ENCODE results near the gene ADAD2.
"Not testable (repeated sequence)": the region's sequence is repeated elsewhere in the genome, so short reads cannot be mapped to it uniquely, and the experiment has no call there.

The ADAD2 gene

GRCh38 chr16:84194018-84194417, 3.1 kb downstream of the ADAD2 start:
- Histone ChIP-seq H3K4me3 (no peak overlapping the region), H3K27ac (no peak overlapping the region)

- H3K4me3 ChIP-seq, result no peak overlapping the region
- H3K27ac ChIP-seq, result peak overlapping the region in 1 of 21 experiments; percentile 89
Measured at GRCh38 chr16:84194470-84195200, 3.7 kb downstream of the ADAD2 start.

GRCh38 chr16:84195201-84196093, 4.5 kb downstream of the ADAD2 start:
- Histone ChIP-seq H3K27ac (peak overlapping the region in 4 of 21 experiments; percentile 67 to 89 (median 79)), H3K4me3 (peak overlapping the region in 4 of 7 experiments; percentile 8 to 29 (median 28))

GRCh38 chr16:84196101-84196500, 5.1 kb downstream of the ADAD2 start:
- H3K4me3 ChIP-seq, result peak overlapping the region in 4 of 7 experiments; percentile 8 to 29 (median 28)
- H3K27ac ChIP-seq, result peak overlapping the region in 13 of 21 experiments; percentile 46 to 89 (median 71)

GRCh38 chr16:84196727-84197394, 5.9 kb downstream of the ADAD2 start:
- H3K4me3 ChIP-seq, result peak overlapping the region in 5 of 7 experiments; percentile 1 to 29 (median 28)
- peak overlapping the region in 17 of 21 experiments; percentile 5 to 89 (median 70) for H3K27ac ChIP-seq

GRCh38 chr16:84197466-84198128, 6.6 kb downstream of the ADAD2 start:
- H3K4me3 ChIP-seq, result no peak overlapping the region
- peak overlapping the region in 16 of 21 experiments; percentile 5 to 89 (median 70) for H3K27ac ChIP-seq

GRCh38 chr16:84198401-84198800, 7.4 kb downstream of the ADAD2 start:
- Histone ChIP-seq H3K4me3 (no peak overlapping the region), H3K27ac (peak overlapping the region in 2 of 21 experiments; percentile 9 to 24)

- Histone ChIP-seq H3K27ac (no peak overlapping the region), H3K4me3 (no peak overlapping the region)
Measured at GRCh38 chr16:84199097-84199496, 8.1 kb downstream of the ADAD2 start.

GRCh38 chr16:84199861-84200260, 8.9 kb downstream of the ADAD2 start:
- Histone ChIP-seq H3K4me3 (no peak overlapping the region), H3K27ac (peak overlapping the region in 1 of 21 experiments; percentile 3)

GRCh38 chr16:84204551-84204950, 13.6 kb downstream of the ADAD2 start:
- not testable (repeated sequence) for H3K27ac ChIP-seq, H3K4me3 ChIP-seq

- H3K27ac ChIP-seq, H3K4me3 ChIP-seq: not testable (repeated sequence)
Measured at GRCh38 chr16:84205123-84205522, 14.2 kb downstream of the ADAD2 start.

GRCh38 chr16:84205976-84206691, 15.2 kb downstream of the ADAD2 start:
- no peak overlapping the region for H3K27ac ChIP-seq
- H3K4me3 ChIP-seq, result no peak overlapping the region

GRCh38 chr16:84207251-84207650, 16.3 kb downstream of the ADAD2 start:
- H3K27ac ChIP-seq, result no peak overlapping the region
- no peak overlapping the region for H3K4me3 ChIP-seq

GRCh38 chr16:84207879-84208278, 16.9 kb downstream of the ADAD2 start:
- H3K4me3 ChIP-seq, result no peak overlapping the region
- H3K27ac ChIP-seq, result no peak overlapping the region

GRCh38 chr16:84209989-84210388, 19.0 kb downstream of the ADAD2 start:
- Histone ChIP-seq H3K27ac (no peak overlapping the region), H3K4me3 (no peak overlapping the region)

- Histone ChIP-seq H3K27ac (no peak overlapping the region), H3K4me3 (no peak overlapping the region)
Measured at GRCh38 chr16:84212154-84212553, 21.2 kb downstream of the ADAD2 start.

- H3K27ac ChIP-seq, result no peak overlapping the region
- no peak overlapping the region for H3K4me3 ChIP-seq
Measured at GRCh38 chr16:84212631-84213030, 21.7 kb downstream of the ADAD2 start.

GRCh38 chr16:84214451-84215066, 23.6 kb downstream of the ADAD2 start:
- H3K4me3 ChIP-seq, result no peak overlapping the region
- no peak overlapping the region for H3K27ac ChIP-seq

- no peak overlapping the region for H3K27ac ChIP-seq
- no peak overlapping the region for H3K4me3 ChIP-seq
Measured at GRCh38 chr16:84215531-84215930, 24.6 kb downstream of the ADAD2 start.
